Vagina (tissue), 2 donors: ENCODE data around the gene PRPF40B.

ENCODE experiments used
- CTCF ChIP-seq, 3 experiments: fragments of 450-650 bp in 2 of 3; fragments of 200-600 bp in 1 of 3; sonication (generic) in 1 of 3; IDR thresholded peaks; one replicate each; pipeline ENCODE4 v1.5.1; 2017 to 2019; ENCODE audit warnings: antibody characterized with exemption in 3 of 3, mild to moderate bottlenecking in 2 of 3, moderate library complexity in 2 of 3
- POLR2AphosphoS5 ChIP-seq, 2 donors: sonication (generic); formaldehyde crosslinking; IDR thresholded peaks; one replicate each; pipeline ENCODE4 v1.9.0; 2017; ENCODE audit warnings: antibody characterized with exemption in 2 of 2, mild to moderate bottlenecking in 2 of 2, low read depth in 1 of 2; ENCODE audit not compliant: insufficient read depth in 1 of 2

DNA sequence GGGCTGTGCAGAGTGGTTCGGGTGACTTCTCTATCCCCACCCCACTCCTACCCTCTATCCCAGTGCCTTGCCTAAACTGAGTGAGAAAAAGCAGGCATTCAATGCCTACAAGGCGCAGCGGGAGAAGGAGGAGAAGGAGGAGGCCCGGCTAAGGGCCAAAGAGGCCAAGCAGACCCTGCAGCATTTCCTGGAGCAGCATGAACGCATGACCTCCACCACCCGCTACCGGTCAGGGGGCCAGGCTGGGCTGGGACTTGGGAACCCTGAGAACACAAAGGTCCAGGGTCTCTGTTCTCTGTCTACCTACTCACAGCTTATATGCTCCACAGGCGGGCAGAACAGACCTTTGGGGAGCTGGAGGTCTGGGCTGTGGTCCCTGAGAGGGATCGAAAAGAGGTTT, 11.7 kb downstream of the PRPF40B start:
- TF ChIP-seq POLR2AphosphoS5 (IDR thresholded peaks at IDR 0.05; ENCODE audit: insufficient read depth in 1 of 2, low read depth in 1 of 2) (no peak), CTCF (IDR thresholded peaks at IDR 0.05) (no peak)
